ENCODE results near the gene RABEP2.

The RABEP2 gene

GRCh38 chr16:28923652-28924398 is 1.2 kb downstream of the RABEP2 start:
- Histone ChIP-seq H3K4me3 (ENCODE audit: low read depth, low read length) (peak overlapping the region; percentile 94), H3K9ac (peak overlapping the region; percentile 13), H3K27ac (peak overlapping the region; percentile 95)

GRCh38 chr16:28923231-28923587 is 1.8 kb downstream of the RABEP2 start:
- peak overlapping the region; percentile 95 for H3K27ac ChIP-seq
- no peak overlapping the region for H2AFZ ChIP-seq
- H3K27me3 ChIP-seq (ENCODE audit: control insufficient read depth, insufficient read depth, low read length) = no peaks in the 10 kb centered on the region
- H3K4me1 ChIP-seq = peaks cover 15% of the 10 kb centered on the region
- H3K79me2 ChIP-seq = peaks cover 18% of the 10 kb centered on the region
- no peaks in the 10 kb centered on the region for H3K9me3 ChIP-seq (ENCODE audit: control insufficient read depth, low read length)
- H3K4me3 ChIP-seq (ENCODE audit: low read depth, low read length) = no peak overlapping the region
- no peak for TF ChIP-seq CTCF (IDR thresholded peaks at IDR 0.05)
- no peak overlapping the region for H3K9ac ChIP-seq
- no peak overlapping the region for H3K4me2 ChIP-seq (ENCODE audit: low read length)
- H3K36me3 ChIP-seq (ENCODE audit: control insufficient read depth, insufficient read depth, low read length) = no peaks in the 10 kb centered on the region

More at GRCh38 chr16:28923652-28924398, 1.2 kb downstream of the RABEP2 start:
- Histone ChIP-seq H3K36me3 (ENCODE audit: control insufficient read depth, insufficient read depth, low read length) (no peaks in the 10 kb centered on the region), H3K9me3 (ENCODE audit: control insufficient read depth, low read length) (no peaks in the 10 kb centered on the region), H2AFZ (peak overlapping the region; percentile 87), H3K4me1 (peaks cover 15% of the 10 kb centered on the region), H3K4me2 (ENCODE audit: low read length) (peak overlapping the region; percentile 96), H3K27me3 (ENCODE audit: control insufficient read depth, insufficient read depth, low read length) (no peaks in the 10 kb centered on the region), H3K79me2 (peaks cover 13% of the 10 kb centered on the region)
- no peak for TF ChIP-seq CTCF (IDR thresholded peaks at IDR 0.05)

DNA sequence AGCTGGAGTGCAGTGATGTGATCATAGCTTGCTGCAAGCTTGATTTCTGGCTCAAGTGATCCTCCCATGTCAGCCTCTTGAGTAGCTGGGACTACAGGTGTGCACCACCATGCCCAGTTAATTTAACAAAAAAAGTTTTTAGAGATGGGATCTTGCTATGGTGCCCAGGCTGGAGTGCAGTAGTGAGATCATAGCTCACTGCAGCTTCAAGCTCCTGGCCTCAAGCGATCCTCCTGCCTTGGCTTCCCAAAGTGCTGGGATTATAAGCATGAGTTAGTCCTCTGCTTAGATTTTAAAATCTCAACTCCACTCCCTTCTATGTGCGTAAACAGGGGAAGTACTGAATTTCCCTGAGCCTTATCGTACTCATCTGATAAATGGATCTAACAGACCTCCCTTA is 6.3 kb downstream of the RABEP2 start:
- Histone ChIP-seq H3K4me1 (peaks cover 6% of the 10 kb centered on the region), H3K36me3 (ENCODE audit: control insufficient read depth, insufficient read depth, low read length) (no peaks in the 10 kb centered on the region), H3K9ac (no peak overlapping the region), H3K27ac (no peak overlapping the region), H3K4me2 (ENCODE audit: low read length) (no peak overlapping the region), H3K4me3 (ENCODE audit: low read depth, low read length) (no peak overlapping the region), H3K79me2 (peaks cover 21% of the 10 kb centered on the region), H2AFZ (no peak overlapping the region), H3K9me3 (ENCODE audit: control insufficient read depth, low read length) (no peaks in the 10 kb centered on the region), H3K27me3 (ENCODE audit: control insufficient read depth, insufficient read depth, low read length) (no peaks in the 10 kb centered on the region)
- no peak for TF ChIP-seq CTCF (IDR thresholded peaks at IDR 0.05)

DNA sequence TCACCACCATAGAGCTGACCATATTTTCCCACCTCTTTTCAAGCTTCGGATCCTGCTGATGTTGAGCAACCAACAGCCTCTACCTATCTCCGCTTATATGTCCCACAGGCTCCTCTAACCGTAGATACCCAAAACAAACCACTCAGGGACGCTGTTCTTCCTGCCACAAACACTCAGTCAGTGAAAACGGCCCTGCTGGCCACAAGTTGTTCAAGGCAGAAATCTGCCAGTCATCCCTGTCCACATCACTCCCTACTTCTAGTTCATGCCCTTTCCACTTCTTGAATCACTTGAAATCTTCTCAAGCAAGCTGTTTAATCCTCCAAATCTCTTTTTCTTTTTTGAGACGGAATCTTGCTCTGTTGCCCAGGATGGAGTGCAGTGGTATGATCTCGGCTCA is 7.9 kb downstream of the RABEP2 start:
- peaks cover 21% of the 10 kb centered on the region for H3K79me2 ChIP-seq
- H3K27me3 ChIP-seq (ENCODE audit: control insufficient read depth, insufficient read depth, low read length) = no peaks in the 10 kb centered on the region
- no peak overlapping the region for H3K4me3 ChIP-seq (ENCODE audit: low read depth, low read length)
- no peaks in the 10 kb centered on the region for H3K9me3 ChIP-seq (ENCODE audit: control insufficient read depth, low read length)
- no peaks in the 10 kb centered on the region for H3K4me1 ChIP-seq
- no peak for TF ChIP-seq CTCF (IDR thresholded peaks at IDR 0.05)
- H3K9ac ChIP-seq = no peak overlapping the region
- H3K4me2 ChIP-seq (ENCODE audit: low read length) = no peak overlapping the region
- no peak overlapping the region for H2AFZ ChIP-seq
- no peak overlapping the region for H3K27ac ChIP-seq
- no peaks in the 10 kb centered on the region for H3K36me3 ChIP-seq (ENCODE audit: control insufficient read depth, insufficient read depth, low read length)

DNA sequence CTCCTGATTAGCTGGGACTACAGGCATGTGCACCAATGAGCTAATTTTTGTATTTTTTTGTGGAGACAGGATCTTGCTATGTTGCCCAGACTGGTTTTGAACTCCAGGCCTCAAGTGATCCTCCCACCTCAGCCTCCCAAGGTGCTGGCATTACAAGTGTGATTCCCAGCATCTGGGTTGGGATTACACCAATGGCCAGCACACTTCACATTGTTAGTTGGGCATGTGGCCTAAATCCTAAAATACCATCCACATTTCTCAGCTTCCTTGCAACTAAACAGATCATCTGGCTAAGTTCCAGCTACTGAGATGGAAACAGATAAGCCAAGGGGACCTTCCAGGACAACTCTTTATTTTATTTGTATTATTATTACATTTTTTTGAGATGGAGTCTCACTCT is 9.9 kb downstream of the RABEP2 start:
- Histone ChIP-seq H3K4me1 (peaks cover 4% of the 10 kb centered on the region), H3K36me3 (ENCODE audit: control insufficient read depth, insufficient read depth, low read length) (no peaks in the 10 kb centered on the region), H3K4me3 (ENCODE audit: low read depth, low read length) (no peak overlapping the region), H3K27me3 (ENCODE audit: control insufficient read depth, insufficient read depth, low read length) (no peaks in the 10 kb centered on the region), H3K9me3 (ENCODE audit: control insufficient read depth, low read length) (no peaks in the 10 kb centered on the region), H2AFZ (no peak overlapping the region), H3K4me2 (ENCODE audit: low read length) (no peak overlapping the region), H3K27ac (no peak overlapping the region), H3K79me2 (peaks cover 18% of the 10 kb centered on the region), H3K9ac (no peak overlapping the region)
- TF ChIP-seq CTCF (IDR thresholded peaks at IDR 0.05) = no peak

Measured in parathyroid adenoma (tissue), 2 donors.